HCT116 (cell line): ENCODE results near the gene SLC12A5. TPM values are rescaled to one million over a fixed set of nuclear protein-coding genes. Genes with fewer than 3 reads are reported as not detected.
A peak's percentile ranks its signal among the peaks of the same experiment; 100 is the strongest.

Experiments
- ATAC-seq: fragments of 200-7000 bp; cut with Tn5 transposase; 2 replicates; pipeline ENCODE4 v1.9.1; 2020; ENCODE audit warnings: mild to moderate bottlenecking, moderate library complexity
- BruUV-seq: library from RNA; stranded (reverse); fragments of 400-500 nt; replicated peaks from 2 replicates; lab custom pipeline; 2021; lab: Mats Ljungman, UMichigan
- CTCF ChIA-PET: fragments of 300-600 bp; sonication (Branson Sonifier 250); formaldehyde crosslinking; loops from one replicate; lab custom pipeline; 2021; ENCODE audit warnings: antibody characterized with exemption; lab: Charles Lee
- POLR2A ChIA-PET: fragments of 300-600, 350-600 bp; sonication (Branson Sonifier 250); formaldehyde crosslinking; loops from one replicate; lab custom pipeline; 2021; ENCODE audit warnings: antibody characterized with exemption; lab: Charles Lee
- RAD21 ChIA-PET, 2 experiments: fragments of 300-600 bp; sonication (Branson Sonifier 250); formaldehyde crosslinking; loops; one replicate each; lab custom pipeline; 2023; ENCODE audit warnings: low total read pairs in 2 of 2; ENCODE audit not compliant: uncharacterized antibody in 2 of 2, unreplicated experiment in 2 of 2, low non-redundant PET in 1 of 2; lab: Charles Lee
- DNase-seq: peaks from one replicate; pipeline ENCODE4 v3.0.0-alpha.2; 2010; ENCODE audit warnings: low read depth, low spot score
- H2AFZ ChIP-seq: fragments of 200-600 bp; shearing (Covaris generic), sonication (generic); 2 replicates; pipeline ENCODE4 v1.6.1; 2017; ENCODE audit warnings: low read depth, mixed run types, mixed read lengths, antibody characterized with exemption, low read length; ENCODE audit not compliant: poor library complexity, severe bottlenecking
- H3K27ac ChIP-seq: 2 replicates; pipeline ENCODE4 v1.5.1; 2012; ENCODE audit warnings: low read depth, low read length
- H3K27me3 ChIP-seq: fragments of 200-600 bp; sonication (generic); 2 replicates; pipeline ENCODE4 v1.6.1; 2016; ENCODE audit warnings: mixed run types, low read length, mixed read lengths; ENCODE audit not compliant: insufficient read depth
- H3K36me3 ChIP-seq, 2 experiments: fragments of 200-500 bp in 1 of 2; fragments of 200-600 bp in 1 of 2; sonication (Bioruptor generic) in 1 of 2; sonication (generic) in 1 of 2; 2 replicates each; pipeline versions ENCODE4 v1.5.1 to v1.6.1; 2014 to 2016; ENCODE audit warnings: low read length in 2 of 2, inconsistent platforms in 1 of 2, mixed read lengths in 1 of 2, mixed run types in 1 of 2; ENCODE audit not compliant: insufficient read depth in 2 of 2, control insufficient read depth in 1 of 2
- H3K4me1 ChIP-seq, 2 experiments: fragments of 200-600 bp in 1 of 2; sonication (generic) in 1 of 2; 2 replicates each; pipeline versions ENCODE4 v1.5.1 to v1.6.1; 2012 to 2017; ENCODE audit warnings: low read length in 2 of 2, inconsistent platforms in 1 of 2, mild to moderate bottlenecking in 1 of 2, mixed read lengths in 1 of 2, mixed run types in 1 of 2, moderate library complexity in 1 of 2; ENCODE audit not compliant: insufficient read depth in 2 of 2, control insufficient read depth in 1 of 2
- H3K4me2 ChIP-seq: fragments of 200-600 bp; sonication (generic); 2 replicates; pipeline ENCODE4 v1.6.1; 2017; ENCODE audit warnings: mixed run types, low read length, mixed read lengths
- H3K4me3 ChIP-seq, 2 experiments: fragments of 200-600 bp in 1 of 2; sonication (generic) in 1 of 2; replicated peaks in 1 of 2; 2 replicates each; pipeline ENCODE4 v1.5.1; 2011 to 2016; ENCODE audit warnings: low read length in 2 of 2, control low read depth in 1 of 2, low read depth in 1 of 2, mild to moderate bottlenecking in 1 of 2, mixed read lengths in 1 of 2, mixed run types in 1 of 2
- H3K79me2 ChIP-seq: fragments of 200-600 bp; sonication (generic); 2 replicates; pipeline ENCODE4 v1.6.1; 2017; ENCODE audit warnings: mild to moderate bottlenecking, mixed run types, low read length, moderate library complexity, mixed read lengths; ENCODE audit not compliant: insufficient read depth
- H3K9ac ChIP-seq: fragments of 200-600 bp; sonication (generic); 2 replicates; pipeline ENCODE4 v1.6.1; 2016; ENCODE audit warnings: low read length, mixed read lengths
- H3K9me2 ChIP-seq: fragments of 200-600 bp; sonication (generic), shearing (Covaris generic); 2 replicates; pipeline ENCODE4 v1.6.1; 2017; ENCODE audit warnings: mixed run types, mild to moderate bottlenecking, moderate library complexity; ENCODE audit not compliant: insufficient read depth
- H3K9me3 ChIP-seq, 2 experiments: fragments of 200-500 bp in 1 of 2; fragments of 200-600 bp in 1 of 2; sonication (Bioruptor generic) in 1 of 2; sonication (generic) in 1 of 2; 2 replicates each; pipeline ENCODE4 v1.6.1; 2014 to 2017; ENCODE audit warnings: low read length in 2 of 2, mixed read lengths in 2 of 2, inconsistent platforms in 1 of 2, low read depth in 1 of 2, mild to moderate bottlenecking in 1 of 2, mixed run types in 1 of 2, moderate library complexity in 1 of 2; ENCODE audit not compliant: control insufficient read depth in 1 of 2, insufficient read depth in 1 of 2
- H4K20me1 ChIP-seq: fragments of 200-600 bp; sonication (generic), shearing (Covaris generic); 2 replicates; pipeline ENCODE4 v1.6.1; 2017; ENCODE audit warnings: mixed run types, mild to moderate bottlenecking, moderate library complexity; ENCODE audit not compliant: insufficient read depth
- CEBPB ChIP-seq: IDR thresholded peaks from 2 replicates; pipeline ENCODE4 v1.6.1; 2012; ENCODE audit warnings: low read depth
- FOSL1 ChIP-seq: IDR thresholded peaks from 2 replicates; pipeline ENCODE4 v1.6.1; 2012; ENCODE audit warnings: low read depth
- JUND ChIP-seq: IDR thresholded peaks from 2 replicates; pipeline ENCODE4 v1.6.1; 2012
- RAD21 ChIP-seq: IDR thresholded peaks from 2 replicates; pipeline ENCODE4 v1.6.1; 2012; ENCODE audit warnings: low read depth, mild to moderate bottlenecking
- SRF ChIP-seq: IDR thresholded peaks from 2 replicates; pipeline ENCODE4 v1.6.1; 2012; ENCODE audit warnings: low read depth
- intact Hi-C: fragments of 100-400 bp; cut with micrococcal nuclease; formaldehyde crosslinking; loops from 2 replicates; pipeline ENCODE4 v1.10.0; 2022
- total RNA-seq: library from RNA; stranded (reverse); gene quantifications from one replicate; pipeline ENCODE4 v1.2.1, GENCODE V29; 2021; ENCODE audit not compliant: unreplicated experiment
- TF ChIP-seq, protein P1 (sequence below), 3 experiments: fragments of 200-600 bp in 1 of 3; sonication (generic) in 1 of 3; IDR thresholded peaks in 2 of 3; conservative IDR thresholded peaks in 1 of 3; 2 replicates each; pipeline ENCODE4 v1.5.1; 2012 to 2017; ENCODE audit warnings: low read depth in 2 of 3, low read length in 2 of 3, antibody characterized with exemption in 1 of 3, borderline replicate concordance in 1 of 3, control low read depth in 1 of 3, mild to moderate bottlenecking in 1 of 3, mixed read lengths in 1 of 3, mixed run types in 1 of 3, moderate library complexity in 1 of 3; ENCODE audit not compliant: insufficient read depth in 1 of 3

The SLC12A5 gene
- total RNA-seq, 1 experiment from 2014 or later, result 1.9 TPM

DNA sequence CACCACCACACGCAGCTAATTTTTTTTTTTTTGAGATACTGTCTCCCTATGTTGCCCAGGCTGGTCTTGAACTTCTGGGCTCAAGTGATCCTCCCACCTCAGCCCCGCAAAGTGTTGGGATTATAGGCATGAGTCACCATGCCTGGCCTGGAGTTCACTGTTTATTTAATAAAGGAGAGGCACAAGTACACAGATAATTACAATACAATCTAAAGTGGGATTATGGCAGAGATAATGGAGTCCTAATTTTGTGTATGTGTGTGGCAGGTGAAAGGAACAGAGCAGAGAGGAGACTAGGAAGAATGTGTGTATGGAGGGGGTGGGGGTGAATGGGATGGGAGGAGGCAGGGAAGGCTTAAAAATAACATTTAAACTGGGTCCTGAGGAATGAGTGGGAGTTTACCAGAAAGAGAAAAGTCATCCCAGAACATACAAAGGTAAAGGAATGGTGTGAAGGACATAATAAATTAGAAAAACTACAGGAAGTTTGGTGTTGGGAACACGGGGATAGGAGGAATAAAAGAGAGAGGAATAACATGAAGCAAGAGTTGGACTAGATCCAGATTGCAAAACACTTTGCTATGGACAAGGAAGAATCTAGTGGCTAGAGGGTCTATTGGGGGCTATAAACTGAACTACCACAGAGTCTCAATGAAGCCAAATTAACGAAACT lies 56.3 kb downstream of the SLC12A5 start:
- intact Hi-C loops, result no loop called here
- Histone ChIP-seq H3K27ac (peak overlapping the region; percentile 44), H3K9ac (peak overlapping the region; percentile 16; the same call in 1 of the 2 replicates), H4K20me1 (peaks cover 36% of the 10 kb centered on the region; the same call in 1 of the 2 replicates), H3K36me3 (no peaks in the 10 kb centered on the region), H3K4me1 (peaks cover 27 to 46% of the 10 kb centered on the region in 2 experiments), H2AFZ (no peak overlapping the region), H3K9me3 (no peaks in the 10 kb centered on the region), H3K79me2 (peaks cover 92% of the 10 kb centered on the region), H3K4me2 (peak overlapping the region; percentile 60), H3K27me3 (no peaks in the 10 kb centered on the region), H3K4me3 (peak overlapping the region in 1 of 2 experiments; percentile 17; a peak in 1 of 4 replicates), H3K9me2 (no peaks in the 10 kb centered on the region)
- ChIA-PET CTCF (interaction anchor here (0.7 to 1.8 kb wide), 2 partner anchors 58 to 63 kb away, joined by 3 to 6 read pairs; no protein-coding TSS in a partner anchor), POLR2A (no interaction called here), RAD21 (interaction anchor here in 1 of 2 experiments (1.0 kb wide), 1 partner anchor 71 kb away, joined by 3 read pairs; no protein-coding TSS in a partner anchor)
- DNase-seq (no peak), ATAC-seq (no peak)
- no TSS peak for BruUV-seq
- TF ChIP-seq SRF, result no peak
- TF ChIP-seq CEBPB, result peak; percentile 67
- peak; percentile 39; the same call in 1 of the 2 replicates for TF ChIP-seq JUND
- 0 out of 2 replicates have a peak, but pooled peaks have one; percentile 39 for TF ChIP-seq FOSL1

DNA sequence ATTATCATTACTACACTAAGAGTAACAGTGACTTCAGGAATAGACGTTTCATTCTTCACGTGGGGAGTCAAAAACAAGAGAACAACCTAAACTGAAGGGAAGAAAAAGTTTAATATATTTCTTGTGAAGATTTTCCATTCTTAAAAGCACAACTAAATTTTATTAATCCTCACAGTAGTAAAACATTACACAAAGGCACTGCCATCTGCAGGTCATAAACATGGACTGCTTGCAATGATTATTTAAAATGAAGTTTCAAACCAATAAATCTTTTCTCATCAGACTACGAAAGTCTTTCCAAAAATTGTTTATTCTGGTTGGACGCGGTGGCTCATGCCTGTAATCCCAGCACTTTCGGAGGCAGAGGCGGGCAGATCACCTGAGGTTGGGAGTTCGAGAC lies 58.1 kb downstream of the SLC12A5 start:
- Histone ChIP-seq H3K27me3 (no peaks in the 10 kb centered on the region), H4K20me1 (peaks cover 31% of the 10 kb centered on the region; the same call in 1 of the 2 replicates), H3K27ac (no peak overlapping the region), H2AFZ (no peak overlapping the region), H3K9me2 (no peaks in the 10 kb centered on the region), H3K4me3 (no peak overlapping the region), H3K4me1 (peaks cover 28 to 50% of the 10 kb centered on the region in 2 experiments), H3K9ac (no peak overlapping the region), H3K4me2 (peak overlapping the region; percentile 10; the same call in 1 of the 2 replicates), H3K36me3 (no peaks in the 10 kb centered on the region), H3K79me2 (peaks cover 74% of the 10 kb centered on the region), H3K9me3 (no peaks in the 10 kb centered on the region)
- no peak for TF ChIP-seq SRF
- TF ChIP-seq RAD21, result peak; percentile 28; the same call in 1 of the 2 replicates
- TF ChIP-seq, protein P1, sequence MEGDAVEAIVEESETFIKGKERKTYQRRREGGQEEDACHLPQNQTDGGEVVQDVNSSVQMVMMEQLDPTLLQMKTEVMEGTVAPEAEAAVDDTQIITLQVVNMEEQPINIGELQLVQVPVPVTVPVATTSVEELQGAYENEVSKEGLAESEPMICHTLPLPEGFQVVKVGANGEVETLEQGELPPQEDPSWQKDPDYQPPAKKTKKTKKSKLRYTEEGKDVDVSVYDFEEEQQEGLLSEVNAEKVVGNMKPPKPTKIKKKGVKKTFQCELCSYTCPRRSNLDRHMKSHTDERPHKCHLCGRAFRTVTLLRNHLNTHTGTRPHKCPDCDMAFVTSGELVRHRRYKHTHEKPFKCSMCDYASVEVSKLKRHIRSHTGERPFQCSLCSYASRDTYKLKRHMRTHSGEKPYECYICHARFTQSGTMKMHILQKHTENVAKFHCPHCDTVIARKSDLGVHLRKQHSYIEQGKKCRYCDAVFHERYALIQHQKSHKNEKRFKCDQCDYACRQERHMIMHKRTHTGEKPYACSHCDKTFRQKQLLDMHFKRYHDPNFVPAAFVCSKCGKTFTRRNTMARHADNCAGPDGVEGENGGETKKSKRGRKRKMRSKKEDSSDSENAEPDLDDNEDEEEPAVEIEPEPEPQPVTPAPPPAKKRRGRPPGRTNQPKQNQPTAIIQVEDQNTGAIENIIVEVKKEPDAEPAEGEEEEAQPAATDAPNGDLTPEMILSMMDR (IDR thresholded peaks at IDR 0.05 in 2 of 3, conservative IDR thresholded peaks at IDR 0.05 in 1 of 3; ENCODE audit: borderline replicate concordance in 1 of 3, insufficient read depth in 1 of 3, low read depth in 2 of 3, low read length in 2 of 3), result peak; percentile 28 to 53 (median 37); a peak in 5 of 6 replicates
- RAD21 ChIA-PET, result no interaction called here
- no peak for DNase-seq
- no peak for ATAC-seq
- POLR2A ChIA-PET, result no interaction called here
- CTCF ChIA-PET, result interaction anchor here (1.0 to 2.4 kb wide), 3 partner anchors 64 to 100 kb away, joined by 3 to 12 read pairs (median 4); no protein-coding TSS in a partner anchor
- BruUV-seq, result no TSS peak
- intact Hi-C loops, result loop anchor here (1.0 kb wide), 1 partner anchor 64 kb away; no protein-coding TSS in a partner anchor
